Peyer's patch (tissue), 4 donors: ENCODE results near the gene MYLK4.

ENCODE experiments used
- POLR2A ChIP-seq, 2 donors: fragments of 450-650 bp; IDR thresholded peaks; one replicate each; pipeline ENCODE4 v1.5.1; 2017; ENCODE audit warnings: antibody characterized with exemption in 2 of 2, mild to moderate bottlenecking in 2 of 2, moderate library complexity in 2 of 2
- TF ChIP-seq, protein P1 (sequence below), 6 experiments: fragments of 450-650 bp in 4 of 6; fragments of 200-600 bp in 2 of 6; sonication (generic) in 1 of 6; IDR thresholded peaks; one replicate each; pipeline ENCODE4 v1.5.1; 2017 to 2019; ENCODE audit warnings: antibody characterized with exemption in 6 of 6, mild to moderate bottlenecking in 3 of 6, moderate library complexity in 1 of 6

GRCh38 chr6:2796861-2797260, 46.1 kb upstream of the MYLK4 start:
- TF ChIP-seq, protein P1, sequence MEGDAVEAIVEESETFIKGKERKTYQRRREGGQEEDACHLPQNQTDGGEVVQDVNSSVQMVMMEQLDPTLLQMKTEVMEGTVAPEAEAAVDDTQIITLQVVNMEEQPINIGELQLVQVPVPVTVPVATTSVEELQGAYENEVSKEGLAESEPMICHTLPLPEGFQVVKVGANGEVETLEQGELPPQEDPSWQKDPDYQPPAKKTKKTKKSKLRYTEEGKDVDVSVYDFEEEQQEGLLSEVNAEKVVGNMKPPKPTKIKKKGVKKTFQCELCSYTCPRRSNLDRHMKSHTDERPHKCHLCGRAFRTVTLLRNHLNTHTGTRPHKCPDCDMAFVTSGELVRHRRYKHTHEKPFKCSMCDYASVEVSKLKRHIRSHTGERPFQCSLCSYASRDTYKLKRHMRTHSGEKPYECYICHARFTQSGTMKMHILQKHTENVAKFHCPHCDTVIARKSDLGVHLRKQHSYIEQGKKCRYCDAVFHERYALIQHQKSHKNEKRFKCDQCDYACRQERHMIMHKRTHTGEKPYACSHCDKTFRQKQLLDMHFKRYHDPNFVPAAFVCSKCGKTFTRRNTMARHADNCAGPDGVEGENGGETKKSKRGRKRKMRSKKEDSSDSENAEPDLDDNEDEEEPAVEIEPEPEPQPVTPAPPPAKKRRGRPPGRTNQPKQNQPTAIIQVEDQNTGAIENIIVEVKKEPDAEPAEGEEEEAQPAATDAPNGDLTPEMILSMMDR (IDR thresholded peaks at IDR 0.05): no peak
- no peak for TF ChIP-seq POLR2A (IDR thresholded peaks at IDR 0.05)
